Left colon (tissue), 2 donors: ENCODE measurements around the gene NOP16. TPM values are rescaled to one million over a fixed set of nuclear protein-coding genes. Genes with fewer than 3 reads are reported as not detected.
"Not testable (repeated sequence)": the region's sequence is repeated elsewhere in the genome, so short reads cannot be mapped to it uniquely, and the experiment has no call there.

ENCODE experiments used
- ATAC-seq: fragments of 200-7000 bp; cut with Tn5 transposase; one replicate; pipeline ENCODE4 v1.9.1; 2020; ENCODE audit warnings: mild to moderate bottlenecking, moderate library complexity
- DNase-seq, 2 donors: peaks; one replicate each; pipeline ENCODE4 v3.0.0-alpha.2; 2020
- intact Hi-C, 2 donors: fragments of 100-400 bp; cut with DNase I in 1 of 2; cut with micrococcal nuclease in 1 of 2; formaldehyde crosslinking; loops; one replicate each; pipeline versions ENCODE4 v1.11.2 to v1.14.0; 2022; cut with DNase I, micrococcal nuclease
- total RNA-seq, 2 donors: library from RNA; stranded (reverse); fragmentation: NEBNext Ultra II Directional; extraction: Animal tissue kit (Norgen Biotek cat#: 25700); gene quantifications; one replicate each; pipeline ENCODE4 v1.2.1, GENCODE V29; 2021
- donor health status: DM: no; HTN: no; CAD: no.
- donor health status: DM: yes; HTN: yes; CAD: no.

The NOP16 gene
- total RNA-seq, 2 donors from 2014 or later, result 15.9 to 24.9 TPM

DNA sequence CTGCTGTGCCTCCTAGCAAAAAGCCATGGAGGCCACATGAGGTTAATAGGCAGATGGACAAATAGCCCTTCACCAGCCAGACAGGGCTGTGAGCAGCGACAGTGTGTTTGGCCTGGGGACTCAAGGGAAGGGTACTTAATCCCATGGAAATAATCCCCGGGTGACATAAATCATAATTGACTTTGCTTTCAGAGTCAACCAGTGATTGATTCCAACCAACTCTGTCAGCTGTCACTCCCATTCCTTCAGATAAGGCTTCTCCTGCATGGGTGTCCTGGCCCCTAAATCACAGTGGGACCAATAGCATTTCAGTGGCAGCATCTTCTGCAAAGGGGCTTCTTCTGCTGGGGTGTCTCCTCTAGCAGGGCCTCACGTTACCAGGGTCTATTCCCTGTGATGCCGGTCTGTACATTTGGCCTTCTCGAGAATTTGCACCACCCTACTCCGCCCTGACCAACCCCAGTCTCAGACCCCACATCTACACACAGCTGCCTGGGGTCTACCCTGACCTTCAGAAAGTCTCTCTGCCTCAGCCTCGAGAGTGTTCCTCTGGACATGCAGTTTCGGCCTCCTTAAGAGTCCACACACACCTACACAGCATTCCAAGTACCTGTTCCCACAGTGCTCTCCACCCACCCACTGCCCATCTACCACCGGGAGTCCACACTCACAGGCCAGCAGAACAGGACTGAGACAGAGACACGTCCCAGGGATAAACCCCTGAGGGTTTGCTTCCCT, 24.3 kb upstream of the NOP16 start:
- ATAC-seq, result no peak
- intact Hi-C loops, result loop anchor here in 1 of 2 donors (10.0 kb wide), 1 partner anchor 232 kb away; the partner anchor contains the start of gene TSPAN17

DNA sequence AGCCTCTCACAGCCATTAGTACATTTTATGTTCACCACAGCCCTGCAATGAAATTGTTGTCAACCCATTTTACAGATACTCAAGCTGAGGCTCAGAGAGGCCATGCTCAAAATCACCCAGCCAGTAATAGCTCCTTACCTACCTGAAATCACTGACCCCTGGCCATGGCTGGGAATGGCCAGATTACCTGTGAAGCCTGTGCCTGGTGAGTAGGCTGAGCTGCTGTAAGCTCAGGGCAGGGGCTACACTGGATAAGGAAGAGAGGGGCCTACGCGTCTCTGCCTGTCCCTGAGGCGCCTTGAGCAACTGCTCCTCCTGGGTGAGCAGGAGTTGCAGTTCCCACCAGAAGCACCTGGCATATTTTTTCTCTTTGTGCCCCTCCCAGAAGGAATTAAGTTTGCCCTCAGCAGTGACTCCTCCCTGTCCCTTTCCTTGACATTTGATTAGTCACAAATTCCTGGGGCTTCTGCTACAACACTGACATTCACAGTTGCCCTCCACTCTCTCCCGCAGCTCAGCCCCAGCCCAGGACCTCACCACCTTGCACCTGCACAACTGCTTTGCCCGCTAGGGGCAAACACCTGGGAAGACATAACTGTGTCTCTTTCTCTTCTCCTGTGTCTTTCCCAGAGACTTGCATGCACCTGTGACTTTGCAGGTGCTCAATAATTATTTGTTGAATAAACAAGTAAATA, 22.2 kb upstream of the NOP16 start:
- ATAC-seq, result no peak
- no peak for DNase-seq
- intact Hi-C loops, result loop anchor here in 1 of 2 donors (10.0 kb wide), 1 partner anchor 234 kb away; the partner anchor contains the start of gene TSPAN17

More for the DNA sequence above, 24.3 kb upstream of the NOP16 start:
- DNase-seq, result no peak

DNA sequence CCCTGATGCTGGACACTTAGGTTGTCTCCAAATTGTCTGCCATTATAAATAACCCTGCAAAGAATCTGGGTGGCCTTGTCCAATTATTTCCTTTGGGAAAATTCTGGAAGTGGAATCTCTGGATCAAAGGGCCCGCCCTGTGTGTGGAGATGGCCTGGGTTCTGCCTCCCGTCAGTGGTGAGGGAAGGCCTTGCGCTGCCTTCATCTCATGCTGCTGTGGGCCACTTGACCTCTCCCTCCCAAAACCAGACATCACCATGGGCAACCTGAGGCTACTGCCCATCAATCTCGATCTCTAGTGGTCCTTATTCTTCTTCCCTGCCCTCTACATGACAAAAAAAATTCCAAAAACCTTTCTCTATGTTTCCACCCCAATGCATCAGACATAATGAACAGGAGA, 21.4 kb upstream of the NOP16 start:
- no peak for ATAC-seq
- intact Hi-C loops, result loop anchor here in 1 of 2 donors (10.0 kb wide), 1 partner anchor 235 kb away; the partner anchor contains the start of gene TSPAN17
- DNase-seq, result no peak

DNA sequence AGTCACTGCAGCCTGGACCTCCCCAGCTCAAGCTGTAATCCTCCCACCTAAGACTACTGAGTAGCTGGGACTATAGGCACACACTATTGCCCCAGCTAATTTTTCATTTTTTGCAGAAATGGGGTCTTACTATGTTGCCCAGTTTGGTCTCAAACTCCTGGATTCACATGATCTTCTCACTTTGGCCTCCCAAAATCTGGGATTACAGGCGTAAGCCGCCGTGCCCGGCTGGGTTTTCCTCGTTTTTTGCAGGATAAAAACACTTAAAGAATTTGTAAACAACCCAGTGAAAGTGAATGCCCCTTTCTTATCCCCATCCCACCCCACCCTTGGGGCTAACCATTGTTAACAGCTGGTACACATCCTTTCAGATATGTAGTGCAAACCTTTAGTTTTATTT, 20.2 kb upstream of the NOP16 start:
- intact Hi-C loops, result no loop called here
- ATAC-seq (no peak), DNase-seq (no peak)

DNA sequence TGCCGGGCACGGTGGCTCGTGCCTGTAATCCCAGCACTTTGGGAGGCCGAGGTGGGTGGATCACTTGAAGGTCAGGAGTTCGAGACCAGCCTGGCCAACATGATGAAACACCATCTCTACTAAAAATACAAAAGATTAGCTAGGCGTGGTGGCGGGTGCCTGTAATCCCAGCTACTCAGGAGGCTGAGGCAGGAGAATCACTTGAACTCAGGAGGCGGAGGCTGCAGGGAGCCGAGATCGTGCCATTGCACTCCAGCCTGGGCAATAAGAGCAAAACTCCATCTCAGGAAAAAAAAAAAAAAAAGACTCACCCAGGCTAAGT, 19.8 kb upstream of the NOP16 start:
- intact Hi-C loops, ATAC-seq: not testable (repeated sequence)
- peak in 1 of 2 donors; percentile 2 for DNase-seq

DNA sequence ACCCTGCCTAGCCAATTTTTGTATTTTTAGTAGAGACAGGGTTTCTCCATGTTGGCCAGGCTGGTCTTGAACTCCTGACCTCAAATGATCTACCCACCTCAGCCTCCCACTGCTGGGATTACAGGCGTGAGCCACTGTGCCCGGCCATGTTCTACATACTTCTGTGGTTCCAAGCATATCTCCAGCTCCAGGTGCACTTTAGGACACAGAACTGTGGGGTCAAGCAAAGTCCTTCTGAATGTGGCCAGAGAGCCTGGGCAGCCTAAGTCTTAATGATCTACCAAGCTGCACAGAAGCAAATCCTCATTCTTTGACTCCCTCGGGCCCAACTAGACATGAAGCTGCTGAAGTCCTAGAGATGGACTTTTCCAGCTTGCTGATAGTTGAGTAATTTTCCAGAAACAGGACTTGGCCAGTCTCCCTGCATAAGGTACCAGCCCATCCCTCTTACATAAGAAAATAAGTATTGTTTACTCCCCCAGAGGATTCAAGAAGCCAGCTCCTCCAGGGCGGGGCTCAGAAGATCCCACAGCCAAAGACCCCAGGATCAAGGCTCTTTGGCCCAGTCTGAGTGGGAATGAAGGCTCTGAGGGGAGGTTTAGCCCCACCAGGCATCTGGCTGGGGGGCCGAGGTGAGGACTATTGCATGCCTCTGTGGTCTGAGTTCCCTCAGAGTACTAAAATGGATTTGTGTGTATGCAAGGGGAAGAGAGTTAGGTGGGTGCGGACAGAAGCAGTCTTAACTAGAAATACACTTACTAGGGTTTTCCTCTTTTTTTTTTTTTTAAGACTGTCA, 19.3 kb upstream of the NOP16 start:
- peak in 1 of 2 donors; percentile 2 for DNase-seq
- no peak for ATAC-seq
- intact Hi-C loops, result no loop called here

DNA sequence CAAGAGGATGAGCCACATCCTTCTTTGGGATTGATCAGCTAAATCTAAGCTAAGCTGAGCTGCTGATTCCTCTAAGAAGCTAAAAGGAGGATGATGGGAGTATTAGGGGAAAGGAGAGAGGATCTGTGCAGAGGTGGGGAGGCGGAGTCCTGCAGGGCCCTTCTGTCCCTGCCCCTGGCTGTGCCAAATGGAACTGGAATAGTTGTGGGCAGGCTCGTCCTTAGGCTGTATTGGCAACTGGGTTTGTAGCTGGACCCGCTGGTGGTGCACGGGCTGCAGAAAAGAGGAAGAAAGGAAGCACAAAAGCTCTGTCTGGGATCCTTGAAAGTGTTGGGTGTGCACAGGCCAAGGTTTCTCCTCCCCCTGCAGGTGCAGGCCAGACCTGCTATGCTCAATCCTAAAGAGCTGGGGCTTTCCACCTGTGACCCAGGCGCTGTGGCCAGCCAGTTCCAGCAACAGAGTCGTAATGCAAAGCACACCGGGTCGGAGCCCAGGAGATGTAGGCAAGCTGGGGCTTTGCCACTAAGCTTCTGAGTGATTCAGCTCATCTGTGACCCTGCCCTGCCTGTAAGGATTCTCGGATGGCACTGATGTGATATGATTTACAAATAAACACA, 18.1 kb upstream of the NOP16 start:
- intact Hi-C loops, result no loop called here
- ATAC-seq, result peak; percentile 3
- peak in 1 of 2 donors; percentile 39 for DNase-seq

DNA sequence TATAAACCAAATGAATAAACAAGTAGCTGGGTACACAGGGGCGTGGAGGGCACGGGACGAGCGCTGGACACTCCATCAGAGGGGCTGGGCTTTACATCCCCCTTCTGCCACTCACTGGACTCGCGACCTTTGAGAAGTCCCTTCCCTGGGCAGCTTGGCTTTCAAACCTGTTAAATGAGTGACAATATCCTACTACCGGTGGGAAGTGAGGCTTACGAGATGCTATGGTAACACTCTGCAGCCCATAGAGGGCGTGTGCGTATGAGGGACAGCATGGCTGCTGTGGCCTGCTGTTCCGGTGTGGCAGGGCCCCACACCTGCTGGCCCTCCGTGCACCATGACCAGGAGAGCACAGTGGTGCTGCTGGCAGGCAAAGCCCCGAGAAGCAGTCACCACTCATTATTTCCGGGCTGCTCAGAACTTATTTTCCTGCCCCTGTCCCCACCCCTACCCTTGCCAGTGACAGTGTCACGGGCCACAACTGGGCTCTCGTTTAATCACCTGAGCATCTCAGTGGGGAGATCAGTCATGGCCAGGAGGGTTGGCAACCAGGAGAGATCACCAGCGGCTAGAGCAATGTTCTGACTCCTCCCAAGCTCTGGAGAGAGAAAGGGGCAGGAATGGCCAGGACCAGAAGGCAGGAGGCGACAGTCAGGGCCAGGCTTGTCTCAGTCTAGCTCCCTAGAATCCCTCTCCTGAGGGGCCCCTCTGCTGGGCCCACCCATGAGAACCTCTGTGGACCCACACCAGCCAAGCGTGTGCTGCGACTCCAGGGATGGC, 17.4 kb upstream of the NOP16 start:
- intact Hi-C loops, result no loop called here
- DNase-seq (peak; percentile 61 to 62), ATAC-seq (peak; percentile 53)

DNA sequence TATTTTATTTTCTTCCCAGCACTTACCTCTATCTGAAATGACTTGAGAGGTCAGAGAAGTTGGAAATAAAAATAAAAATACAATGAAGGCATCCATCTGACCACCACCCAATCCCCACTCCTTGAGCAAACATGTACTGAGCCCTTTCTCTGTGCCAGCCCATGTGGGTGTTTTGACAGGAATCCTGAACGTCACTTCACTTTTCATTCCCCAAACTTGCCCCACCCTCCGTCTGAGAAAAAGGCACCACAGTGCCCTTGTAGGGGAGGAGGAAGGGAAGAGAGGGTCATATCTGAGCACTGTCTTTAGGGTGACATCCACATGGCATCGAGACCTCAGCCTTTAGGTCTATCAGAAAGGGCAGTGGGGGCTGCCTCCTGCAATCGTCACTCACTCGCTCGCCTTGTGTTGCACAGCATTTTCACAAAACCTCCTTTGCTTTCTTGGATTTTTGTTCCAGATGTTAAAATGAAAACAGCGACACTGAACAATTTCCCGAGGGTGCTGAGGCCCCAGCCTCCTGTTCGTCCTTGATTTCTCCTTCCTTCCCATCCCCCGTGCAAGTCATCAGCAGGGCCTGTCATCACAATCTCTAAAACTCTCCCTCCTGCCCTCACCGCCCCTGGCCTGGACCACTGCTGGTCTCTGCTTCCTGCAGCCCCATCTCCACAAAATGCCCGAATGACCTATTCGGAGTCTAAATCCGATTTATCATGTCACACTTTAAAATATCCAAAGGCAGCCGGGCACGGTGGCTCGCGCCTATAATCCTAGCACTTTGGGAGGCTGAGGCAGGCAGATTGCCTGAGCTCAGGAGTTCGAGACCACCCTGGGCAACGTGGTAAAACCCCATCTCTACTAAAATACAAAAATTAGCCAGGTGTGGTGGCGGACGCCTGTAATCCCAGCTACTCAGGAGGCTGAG, 13.1 kb upstream of the NOP16 start:
- intact Hi-C loops, result no loop called here
- DNase-seq (peak in 1 of 2 donors; percentile 8), ATAC-seq (no peak)

DNA sequence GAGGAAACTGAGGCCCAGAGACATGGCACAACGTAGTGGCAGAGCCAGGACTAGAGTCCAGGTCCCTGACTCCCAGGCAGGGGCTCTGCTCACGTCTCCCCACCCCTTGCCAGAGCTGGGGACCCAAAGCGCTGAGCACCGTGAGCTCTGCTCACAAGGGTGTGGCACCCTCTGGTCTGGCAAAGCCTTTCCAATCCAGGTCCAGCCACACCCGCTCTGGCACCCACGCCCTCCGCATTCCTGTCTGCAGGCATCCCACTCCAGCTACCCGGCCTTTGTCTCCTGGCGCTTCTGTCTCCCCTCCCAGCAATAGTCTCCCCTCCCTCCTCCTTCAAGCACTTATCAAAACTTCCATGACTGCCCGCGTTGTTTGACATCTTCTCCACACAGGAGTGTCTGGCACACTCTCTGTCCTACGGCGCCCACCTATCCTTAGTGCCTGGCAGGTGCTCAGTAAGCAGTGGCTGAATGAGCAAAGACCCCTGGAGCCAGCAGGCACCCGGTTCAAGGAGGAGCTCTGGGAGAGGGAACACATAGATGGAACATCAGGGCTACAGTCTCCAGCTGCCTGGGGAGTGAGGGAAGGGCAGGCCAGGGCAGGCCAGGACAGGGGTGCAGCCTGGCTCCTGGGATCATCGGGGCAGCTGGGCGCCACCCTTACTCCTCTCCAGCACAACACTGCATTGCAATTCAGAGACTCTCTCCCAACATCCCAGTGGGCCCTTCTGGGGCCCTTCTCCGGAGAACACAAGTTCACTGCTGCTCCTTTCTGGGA, 12.2 kb upstream of the NOP16 start:
- intact Hi-C loops, result no loop called here
- peak; percentile 69 for ATAC-seq

DNA sequence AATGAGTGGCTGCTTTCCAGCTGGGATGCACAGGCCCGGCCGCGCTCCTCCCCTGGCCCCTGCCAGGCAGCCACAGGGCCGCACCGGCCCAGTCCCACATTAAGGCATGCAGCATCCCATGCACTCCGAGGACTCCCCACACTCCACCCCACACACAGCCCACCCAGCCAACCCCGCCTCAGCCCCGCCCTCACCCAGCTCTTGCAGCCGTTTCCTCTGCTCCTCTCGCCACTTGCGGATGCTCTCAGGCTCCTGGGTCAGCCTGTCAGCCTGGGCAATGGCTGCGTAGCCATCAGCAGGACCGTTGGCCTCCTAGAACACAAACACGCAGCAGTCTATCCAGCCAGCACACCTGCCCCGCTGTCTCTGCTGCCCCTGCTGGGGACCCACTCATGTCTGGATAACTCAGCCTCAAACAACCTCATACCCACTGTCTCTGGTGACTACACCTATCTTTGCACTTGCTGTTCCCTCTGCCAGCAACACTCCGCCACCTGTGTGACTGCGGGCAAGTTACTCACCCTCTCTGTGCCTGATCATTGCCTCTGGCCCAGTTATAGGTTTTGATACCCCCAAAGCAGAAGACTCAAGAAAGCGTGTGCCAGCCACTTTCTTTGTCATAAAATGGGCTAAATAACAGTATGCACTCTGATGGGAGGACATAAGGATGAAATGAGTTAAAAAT, 9.5 kb upstream of the NOP16 start:
- DNase-seq (no peak), ATAC-seq (no peak)
- intact Hi-C loops, result no loop called here

More for the DNA sequence above, 12.2 kb upstream of the NOP16 start:
- DNase-seq, result peak; percentile 85 to 93

DNA sequence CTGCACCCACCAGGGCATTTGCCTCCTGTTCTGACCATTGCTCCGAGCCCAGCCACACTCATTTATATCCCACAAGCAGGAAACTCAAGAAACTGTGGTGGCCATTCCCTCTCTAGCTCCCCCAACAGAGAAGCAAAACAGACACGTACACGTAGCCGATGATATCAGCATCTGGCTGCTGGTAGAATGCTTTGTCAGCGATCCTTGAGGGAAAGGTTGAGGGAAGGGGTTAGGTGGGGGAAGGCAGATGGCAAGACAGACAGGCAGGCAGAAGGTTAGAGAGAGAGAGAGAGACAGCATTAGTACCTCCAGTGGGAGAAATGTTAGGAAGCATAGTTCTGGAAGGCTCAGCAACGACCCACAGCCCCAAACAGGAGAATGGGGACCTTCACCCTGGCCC, 7.9 kb upstream of the NOP16 start:
- intact Hi-C loops, result no loop called here
- DNase-seq (no peak), ATAC-seq (no peak)

DNA sequence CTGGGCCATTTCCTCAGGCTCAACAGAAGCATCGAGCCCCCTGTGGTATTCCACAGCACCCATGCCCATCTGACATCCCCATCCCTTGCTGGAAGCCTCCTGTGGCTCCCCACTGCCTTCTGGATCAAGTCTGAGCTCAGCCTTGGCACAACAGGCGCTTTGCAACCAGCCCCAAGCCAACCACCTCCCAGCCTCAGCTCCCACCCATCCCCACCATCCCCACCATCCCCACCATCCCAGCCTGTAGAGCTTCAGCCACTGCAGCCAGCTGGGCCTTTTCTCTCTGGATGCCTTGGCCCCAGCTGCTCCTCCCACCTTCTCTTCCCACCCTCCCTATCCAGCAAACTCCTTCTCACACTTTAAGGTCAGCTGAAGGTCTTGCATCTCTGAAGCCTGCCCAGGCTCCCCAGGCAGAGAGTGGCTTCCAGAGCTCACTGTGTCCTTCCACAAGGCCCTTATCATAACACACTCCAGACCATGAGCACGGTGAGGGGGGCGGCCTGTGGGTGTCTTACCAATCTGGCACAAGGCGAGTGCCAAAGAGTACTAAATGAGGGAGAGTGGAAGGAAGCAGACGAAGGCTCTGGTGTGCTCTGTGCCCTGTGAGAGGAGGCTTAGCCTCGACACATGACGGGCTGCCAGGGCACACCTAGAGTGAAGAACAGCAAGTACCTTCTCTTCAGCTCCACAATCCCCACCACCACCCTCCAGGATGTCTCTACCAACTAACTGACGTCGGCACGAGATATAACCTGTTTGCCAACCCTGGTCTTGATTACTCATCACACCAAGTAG, 6.7 kb upstream of the NOP16 start:
- intact Hi-C loops, result no loop called here
- ATAC-seq (no peak), DNase-seq (no peak)

DNA sequence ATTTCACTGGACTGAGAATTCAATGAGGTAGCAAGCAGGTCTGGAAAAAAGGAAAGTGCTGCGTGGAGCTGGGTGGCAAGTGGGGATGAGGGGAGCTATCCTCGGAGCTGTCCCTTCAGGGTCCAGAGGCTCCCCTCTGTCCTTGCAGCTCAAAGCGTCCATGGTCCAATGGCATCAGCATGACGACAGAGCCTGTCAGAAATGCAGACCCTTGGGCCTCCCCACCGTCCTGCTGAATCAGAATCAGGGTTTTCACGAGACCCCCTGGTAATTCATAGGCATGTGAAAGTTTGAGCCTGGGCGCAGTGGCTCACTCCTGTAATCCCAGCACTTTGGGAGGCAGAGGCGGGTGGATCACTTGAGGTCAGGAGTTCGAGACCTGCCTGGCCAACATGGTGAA, 5.7 kb upstream of the NOP16 start:
- intact Hi-C loops, result no loop called here
- DNase-seq (no peak), ATAC-seq (no peak)

DNA sequence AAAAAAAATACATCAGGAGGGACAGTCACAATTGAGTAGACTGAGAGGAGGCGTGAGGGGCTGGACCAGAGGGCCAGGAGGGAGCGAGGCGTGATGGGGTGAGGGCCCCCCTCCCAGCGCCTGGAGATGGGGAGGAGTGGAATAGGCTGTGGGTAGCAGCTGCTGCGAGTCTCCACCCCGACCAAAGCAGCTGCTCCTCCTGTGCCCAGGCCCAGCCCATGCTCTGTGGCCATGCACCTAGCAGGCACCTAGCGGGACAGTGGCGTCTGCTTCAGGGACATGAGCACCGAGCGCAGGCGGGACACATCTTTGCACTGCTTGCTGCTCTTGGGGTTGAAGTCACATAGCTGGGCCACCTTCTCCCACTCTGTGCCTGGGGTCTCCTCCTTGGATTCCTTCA, 4.1 kb upstream of the NOP16 start:
- ATAC-seq (no peak), DNase-seq (no peak)
- intact Hi-C loops, result no loop called here
